K562 (cell line): ENCODE data around the gene PPP1R10. TPM values are rescaled to one million over a fixed set of nuclear protein-coding genes. Genes with fewer than 3 reads are reported as not detected.

Experiments
- ARNT ChIP-seq, 2 experiments: fragments of 450-650 bp; IDR thresholded peaks; 2 replicates each; pipeline ENCODE4 v1.6.1; 2016; ENCODE audit warnings: mild to moderate bottlenecking in 1 of 2
- CBFA2T3 ChIP-seq: fragments of 450-650 bp; IDR thresholded peaks from 2 replicates; pipeline ENCODE4 v1.6.1; 2017
- CBX2 ChIP-seq: fragments of 200-600 bp; sonication (generic); IDR thresholded peaks from one replicate; pipeline ENCODE4 v1.6.1; 2012; ENCODE audit warnings: mild to moderate bottlenecking, low read length, inconsistent platforms; ENCODE audit not compliant: insufficient read depth, poor library complexity, severe bottlenecking
- CEBPB ChIP-seq: fragments of 450-650 bp; IDR thresholded peaks from 2 replicates; pipeline ENCODE4 v1.6.1; 2016; ENCODE audit warnings: missing genetic modification characterization, missing compliant biosample characterization
- FOS ChIP-seq: IDR thresholded peaks from 3 replicates; pipeline ENCODE4 v1.6.1; 2011; ENCODE audit not compliant: insufficient read length; ENCODE audit errors: extremely low read depth
- HINFP ChIP-seq: fragments of 450-650 bp; conservative IDR thresholded peaks from 2 replicates; pipeline ENCODE4 v1.6.1; 2016; ENCODE audit warnings: missing genetic modification characterization, low read depth, mild to moderate bottlenecking, control low read depth, missing compliant biosample characterization
- L3MBTL2 ChIP-seq: fragments of 450-650 bp; IDR thresholded peaks from 2 replicates; pipeline ENCODE4 v1.6.1; 2016; ENCODE audit warnings: mild to moderate bottlenecking, moderate library complexity
- MED1 ChIP-seq: sonication (generic); formaldehyde crosslinking; IDR thresholded peaks from 2 replicates; pipeline ENCODE4 v1.8.1; 2023; ENCODE audit warnings: missing genetic modification reagents, borderline replicate concordance
- MTA1 ChIP-seq: fragments of 450-650 bp; IDR thresholded peaks from 2 replicates; pipeline ENCODE4 v1.6.1; 2017; ENCODE audit warnings: borderline replicate concordance
- NR4A1 ChIP-seq, 2 experiments: fragments of 250-450 bp in 1 of 2; fragments of 450-650 bp in 1 of 2; sonication (Bioruptor Pico) in 1 of 2; IDR thresholded peaks; 2 replicates each; pipeline versions ENCODE4 v1.4.0 to v1.6.1; 2016 to 2020; ENCODE audit warnings: mild to moderate bottlenecking in 2 of 2, missing compliant biosample characterization in 1 of 2, missing genetic modification characterization in 1 of 2, moderate library complexity in 1 of 2
- NUFIP1 ChIP-seq: fragments of 450-650 bp; IDR thresholded peaks from 2 replicates; pipeline ENCODE4 v1.6.1; 2018; ENCODE audit not compliant: partially characterized antibody
- SAP30 ChIP-seq: fragments of 200-600 bp; sonication (generic); IDR thresholded peaks from 2 replicates; pipeline ENCODE4 v1.6.1; 2012; ENCODE audit warnings: borderline replicate concordance, low read depth, mild to moderate bottlenecking, moderate library complexity, low read length, control low read depth, inconsistent platforms; ENCODE audit not compliant: insufficient read depth, poor library complexity, severe bottlenecking
- SNAPC5 ChIP-seq: fragments of 250-450 bp; sonication (Bioruptor Pico); IDR thresholded peaks from 2 replicates; pipeline ENCODE4 v1.8.0; 2021; ENCODE audit warnings: moderate library complexity, mild to moderate bottlenecking, inconsistent platforms
- TAF9B ChIP-seq: fragments of 450-650 bp; IDR thresholded peaks from 2 replicates; pipeline ENCODE4 v1.6.1; 2018; ENCODE audit warnings: mild to moderate bottlenecking; ENCODE audit not compliant: partially characterized antibody
- TGIF2 ChIP-seq: sonication (generic); formaldehyde crosslinking; IDR thresholded peaks from 2 replicates; pipeline ENCODE4 v1.8.1; 2022; ENCODE audit warnings: mild to moderate bottlenecking, missing genetic modification reagents, moderate library complexity
- ZNF24 ChIP-seq: fragments of 450-650 bp; IDR thresholded peaks from 2 replicates; pipeline ENCODE4 v1.6.1; 2016
- ZNF282 ChIP-seq: sonication (generic); formaldehyde crosslinking; IDR thresholded peaks from 2 replicates; pipeline ENCODE4 v1.8.1; 2023; ENCODE audit warnings: missing genetic modification reagents
- polyA plus RNA-seq, 8 experiments: library from polyadenylated mRNA; depleted of rRNA in 4 of 8; stranded (reverse) in 5 of 8; unstranded in 3 of 8; fragments of >200 nt; fragmentation: Nextera tagmentation in 2 of 8; fragmentation: Illumina TruSeq in 1 of 8; extraction: Ambion mirVana in 2 of 8; extraction: Trizol in 1 of 8; gene quantifications; 2 replicates each; pipeline versions ENCODE4 v1.2.1 to v1.2.3, GENCODE V29; 2011 to 2014; ENCODE audit warnings: inconsistent platforms in 1 of 8, missing spikeins in 1 of 8
- total RNA-seq, 7 experiments: library from RNA; depleted of rRNA in 6 of 7; stranded (reverse); fragments of >200 nt in 6 of 7; fragmentation: Illumina TruSeq in 2 of 7; extraction: Trizol in 2 of 7; gene quantifications; 2 replicates each; pipeline versions ENCODE4 v1.2.1 to v1.2.3, GENCODE V29; 2011 to 2021; ENCODE audit warnings: low replicate concordance in 1 of 7
- TF ChIP-seq, protein P1 (sequence below): fragments of 250-450 bp; sonication (Bioruptor Pico); IDR thresholded peaks from 2 replicates; pipeline ENCODE4 v1.4.0; 2020; ENCODE audit warnings: mild to moderate bottlenecking, moderate library complexity
- TF ChIP-seq, protein P2 (sequence below): IDR thresholded peaks from 2 replicates; pipeline ENCODE4 v1.6.1; 2014; ENCODE audit warnings: antibody characterized with exemption
- TF ChIP-seq, protein P3 (sequence below): fragments of 250-450 bp; sonication (Bioruptor Pico); IDR thresholded peaks from 2 replicates; pipeline ENCODE4 v1.5.0; 2022; ENCODE audit warnings: mild to moderate bottlenecking

Gene PPP1R10
- total and polyA plus RNA-seq, 9 of the 15 experiments (the other 6 are each of a cell fraction or from before 2014, with no cell fraction given), result 14.1 to 65.5 (median 32.6) TPM

- TF ChIP-seq HINFP (tag) (no peak), NUFIP1 (no peak), CBX2 (no peak), SAP30 (peak; percentile 92), MTA1 (peak; percentile 98), SNAPC5 (CRISPR knock-in tag) (no peak), FOS (no peak), NR4A1 (CRISPR knock-in tag; IDR thresholded peaks at IDR 0.05) (no peak), NR4A1 (tag; IDR thresholded peaks at IDR 0.05) (peak; percentile 84; the same call in 1 of the 2 replicates), MED1 (CRISPR knock-in tag) (no peak), TGIF2 (CRISPR knock-in tag) (no peak), ZNF282 (no peak), TAF9B (peak; percentile 93), ZNF24 (no peak), CBFA2T3 (no peak), ARNT (IDR thresholded peaks at IDR 0.05) (peak in 1 of 2 experiments; percentile 93; a peak in 1 of 4 replicates), L3MBTL2 (peak; percentile 97), CEBPB (no peak)
- TF ChIP-seq, protein P1, sequence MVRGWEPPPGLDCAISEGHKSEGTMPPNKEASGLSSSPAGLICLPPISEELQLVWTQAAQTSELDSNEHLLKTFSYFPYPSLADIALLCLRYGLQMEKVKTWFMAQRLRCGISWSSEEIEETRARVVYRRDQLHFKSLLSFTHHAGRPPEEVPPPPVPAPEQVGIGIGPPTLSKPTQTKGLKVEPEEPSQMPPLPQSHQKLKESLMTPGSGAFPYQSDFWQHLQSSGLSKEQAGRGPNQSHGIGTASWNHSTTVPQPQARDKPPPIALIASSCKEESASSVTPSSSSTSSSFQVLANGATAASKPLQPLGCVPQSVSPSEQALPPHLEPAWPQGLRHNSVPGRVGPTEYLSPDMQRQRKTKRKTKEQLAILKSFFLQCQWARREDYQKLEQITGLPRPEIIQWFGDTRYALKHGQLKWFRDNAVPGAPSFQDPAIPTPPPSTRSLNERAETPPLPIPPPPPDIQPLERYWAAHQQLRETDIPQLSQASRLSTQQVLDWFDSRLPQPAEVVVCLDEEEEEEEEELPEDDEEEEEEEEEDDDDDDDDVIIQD (CRISPR knock-in tag), result no peak; the same call in 1 of the 2 replicates
- TF ChIP-seq, protein P2, sequence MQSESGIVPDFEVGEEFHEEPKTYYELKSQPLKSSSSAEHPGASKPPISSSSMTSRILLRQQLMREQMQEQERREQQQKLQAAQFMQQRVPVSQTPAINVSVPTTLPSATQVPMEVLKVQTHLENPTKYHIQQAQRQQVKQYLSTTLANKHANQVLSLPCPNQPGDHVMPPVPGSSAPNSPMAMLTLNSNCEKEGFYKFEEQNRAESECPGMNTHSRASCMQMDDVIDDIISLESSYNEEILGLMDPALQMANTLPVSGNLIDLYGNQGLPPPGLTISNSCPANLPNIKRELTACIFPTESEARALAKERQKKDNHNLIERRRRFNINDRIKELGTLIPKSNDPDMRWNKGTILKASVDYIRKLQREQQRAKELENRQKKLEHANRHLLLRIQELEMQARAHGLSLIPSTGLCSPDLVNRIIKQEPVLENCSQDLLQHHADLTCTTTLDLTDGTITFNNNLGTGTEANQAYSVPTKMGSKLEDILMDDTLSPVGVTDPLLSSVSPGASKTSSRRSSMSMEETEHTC, result no peak
- TF ChIP-seq, protein P3, sequence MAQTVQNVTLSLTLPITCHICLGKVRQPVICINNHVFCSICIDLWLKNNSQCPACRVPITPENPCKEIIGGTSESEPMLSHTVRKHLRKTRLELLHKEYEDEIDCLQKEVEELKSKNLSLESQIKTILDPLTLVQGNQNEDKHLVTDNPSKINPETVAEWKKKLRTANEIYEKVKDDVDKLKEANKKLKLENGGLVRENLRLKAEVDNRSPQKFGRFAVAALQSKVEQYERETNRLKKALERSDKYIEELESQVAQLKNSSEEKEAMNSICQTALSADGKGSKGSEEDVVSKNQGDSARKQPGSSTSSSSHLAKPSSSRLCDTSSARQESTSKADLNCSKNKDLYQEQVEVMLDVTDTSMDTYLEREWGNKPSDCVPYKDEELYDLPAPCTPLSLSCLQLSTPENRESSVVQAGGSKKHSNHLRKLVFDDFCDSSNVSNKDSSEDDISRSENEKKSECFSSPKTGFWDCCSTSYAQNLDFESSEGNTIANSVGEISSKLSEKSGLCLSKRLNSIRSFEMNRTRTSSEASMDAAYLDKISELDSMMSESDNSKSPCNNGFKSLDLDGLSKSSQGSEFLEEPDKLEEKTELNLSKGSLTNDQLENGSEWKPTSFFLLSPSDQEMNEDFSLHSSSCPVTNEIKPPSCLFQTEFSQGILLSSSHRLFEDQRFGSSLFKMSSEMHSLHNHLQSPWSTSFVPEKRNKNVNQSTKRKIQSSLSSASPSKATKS (CRISPR knock-in tag), result 0 out of 2 replicates have a peak, but pooled peaks have one; percentile 41
Measured at GRCh38 chr6:30556906-30557682, 59.9 kb downstream of the PPP1R10 start, which contains the start of gene PRR3 (continued).
